Muscle of arm (tissue), 12 donors: ENCODE data around the gene LAD1. TPM values are rescaled to one million over a fixed set of nuclear protein-coding genes. Genes with fewer than 3 reads are reported as not detected.

ENCODE experiments used
- DNase-seq: peaks from one replicate; pipeline ENCODE4 v3.0.0-alpha.2; 2013
- polyA plus RNA-seq, 12 donors: library from polyadenylated mRNA; unstranded; fragments of 120-200 nt; gene quantifications; one replicate each; pipeline ENCODE4 v1.2.1, GENCODE V29; 2013; ENCODE audit not compliant: insufficient read length in 12 of 12

LAD1 gene
- polyA plus RNA-seq, 12 donors, result 9.6 to 50.4 (median 13.8) TPM; not detected in 1

DNA sequence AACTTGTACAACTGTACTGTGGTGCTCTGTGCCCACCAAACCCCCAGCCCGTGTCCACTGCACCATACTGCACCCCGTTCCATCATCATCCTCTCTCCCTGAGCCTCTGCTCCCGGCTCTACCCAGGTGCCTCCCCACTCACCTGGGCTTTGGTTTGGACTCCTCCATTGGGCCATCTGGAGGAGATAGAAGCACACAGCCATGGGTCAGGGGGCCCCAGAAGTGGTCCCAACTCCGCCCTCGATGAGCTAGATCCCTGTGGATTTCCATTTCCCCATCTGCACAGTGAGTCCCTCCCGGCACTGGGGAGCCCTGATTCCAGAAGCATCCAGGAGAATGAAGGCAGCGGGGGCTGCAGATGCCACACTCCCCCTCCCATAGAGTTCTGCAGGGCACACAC is 32.4 kb downstream of the LAD1 start:
- no peak for DNase-seq

GRCh38 chr1:201365251-201365650 is 33.9 kb downstream of the LAD1 start:
- DNase-seq, result no peak

GRCh38 chr1:201364808-201365105 is 34.4 kb downstream of the LAD1 start:
- DNase-seq, result no peak

GRCh38 chr1:201363467-201363866 is 35.7 kb downstream of the LAD1 start:
- no peak for DNase-seq

- DNase-seq, result no peak
Observed at GRCh38 chr1:201362906-201363305, 36.2 kb downstream of the LAD1 start.

DNA sequence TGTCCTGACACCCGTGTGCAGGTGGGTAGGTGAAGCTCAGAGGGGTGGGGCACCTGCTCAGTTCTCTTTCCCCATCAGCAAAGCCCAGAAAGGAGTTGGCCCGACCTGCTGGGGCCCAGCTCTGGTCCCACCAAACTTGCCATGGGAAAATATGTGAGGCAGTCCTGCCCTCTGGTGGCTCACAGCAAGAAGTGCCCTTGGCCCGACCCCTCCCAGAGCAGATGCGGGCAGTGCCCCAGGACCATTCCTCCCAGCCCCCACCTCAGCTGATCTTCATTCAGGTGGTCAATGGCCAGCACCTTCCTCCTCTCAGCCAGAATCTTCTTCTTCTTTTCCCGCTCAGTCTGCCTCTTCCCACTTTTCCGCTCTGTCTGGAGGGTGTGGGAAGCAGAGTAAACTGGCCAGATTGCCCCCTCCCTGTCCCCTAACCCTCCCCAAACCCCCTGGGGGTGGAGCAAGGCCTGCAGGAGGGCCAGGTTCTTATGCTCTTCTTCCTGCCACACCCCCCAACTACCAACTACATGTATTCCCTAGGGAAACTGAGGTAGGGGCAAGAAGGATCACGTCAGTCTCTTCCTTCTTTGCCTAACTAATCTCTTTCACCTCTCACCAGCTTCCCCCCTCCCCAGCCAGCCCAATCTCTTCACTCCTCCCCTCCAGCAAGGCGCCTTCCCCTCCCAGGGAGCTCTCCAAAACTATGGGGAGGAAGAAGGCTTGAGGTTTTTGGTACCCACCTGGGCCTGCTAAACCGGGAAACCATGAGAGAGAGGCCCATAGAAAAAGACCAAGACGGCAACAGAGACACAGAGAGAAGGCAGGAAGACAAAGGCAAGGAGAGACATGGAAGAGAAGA is 37.2 kb downstream of the LAD1 start:
- DNase-seq, result no peak

DNA sequence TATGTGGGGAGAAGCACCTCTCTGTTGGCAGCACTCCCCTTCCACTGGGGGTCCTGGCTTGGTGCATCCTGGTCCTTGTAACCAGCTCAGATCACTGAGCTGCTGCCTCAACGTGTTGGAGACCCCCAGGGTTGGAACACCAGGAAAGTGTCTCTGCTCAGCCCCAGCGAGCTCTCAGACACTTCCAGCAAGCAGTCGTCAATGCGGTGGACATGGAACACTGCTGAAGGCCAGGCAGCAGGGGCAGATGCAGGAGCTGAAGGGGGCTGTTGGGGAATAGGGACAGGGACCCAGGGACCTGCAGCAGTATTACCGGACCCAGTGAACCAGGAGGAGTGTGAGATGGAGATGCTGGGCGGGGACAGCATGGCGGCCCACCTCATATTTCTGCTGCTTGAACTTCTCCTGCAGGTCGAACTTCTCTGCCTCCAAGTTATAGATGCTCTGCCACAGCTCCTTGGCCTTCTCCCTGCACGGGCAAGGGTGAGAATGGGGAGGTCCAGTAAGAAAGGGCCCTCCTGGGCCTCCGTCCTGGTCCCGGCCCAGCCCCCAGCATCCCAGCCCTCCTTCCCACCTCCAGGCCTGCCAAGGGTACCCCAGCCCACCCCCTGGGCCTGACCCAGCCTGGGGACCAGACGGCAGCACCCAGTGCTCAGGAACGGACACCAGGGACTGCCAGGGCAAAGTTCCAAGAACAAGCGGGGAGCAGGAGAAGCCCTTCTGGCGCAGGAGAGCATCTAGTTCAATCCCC is 38.0 kb downstream of the LAD1 start:
- no peak for DNase-seq

DNA sequence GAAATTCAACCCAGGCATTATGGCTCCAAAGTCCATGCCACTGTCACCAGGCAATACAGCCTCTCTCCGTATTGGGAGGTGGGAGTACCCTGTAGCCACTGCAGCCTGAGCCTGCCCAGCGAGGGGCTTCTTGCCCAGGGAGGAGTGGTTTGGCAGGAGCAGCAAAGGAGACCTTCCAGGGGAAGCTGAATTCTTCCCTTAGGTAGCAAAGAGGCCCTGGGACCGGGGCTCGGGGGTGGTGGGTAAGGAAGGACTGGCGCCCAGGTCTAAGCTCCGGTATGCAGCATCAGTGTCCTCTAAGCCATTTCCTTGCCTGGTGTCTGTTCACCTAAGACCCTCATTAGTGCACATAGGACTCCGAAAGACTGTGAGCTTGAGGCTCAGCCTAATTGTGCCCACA is 38.6 kb downstream of the LAD1 start:
- no peak for DNase-seq

GRCh38 chr1:201359873-201360210 is 39.3 kb downstream of the LAD1 start:
- DNase-seq, result no peak

- no peak for DNase-seq
Observed at GRCh38 chr1:201359031-201359872, 39.9 kb downstream of the LAD1 start.

DNA sequence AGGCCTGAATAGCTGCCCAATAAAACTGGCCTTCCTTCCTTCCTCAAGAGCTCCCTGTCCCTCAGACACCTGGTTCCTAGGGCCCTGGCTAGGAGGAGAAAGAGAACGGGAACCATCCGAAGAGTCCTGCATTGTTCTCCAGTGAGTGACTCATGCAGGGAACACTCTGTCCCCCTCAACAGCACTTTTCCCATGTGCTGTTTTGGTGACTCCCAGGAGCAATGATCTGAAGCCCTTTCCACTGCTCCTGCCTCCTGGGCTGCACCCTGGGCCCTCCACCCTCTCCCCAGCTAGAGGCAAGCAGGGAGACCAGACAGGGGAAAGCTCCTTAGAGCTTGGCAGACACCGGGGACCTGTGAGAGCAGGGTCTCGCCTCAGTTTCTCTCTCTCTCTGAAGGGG is 40.5 kb downstream of the LAD1 start:
- no peak for DNase-seq

DNA sequence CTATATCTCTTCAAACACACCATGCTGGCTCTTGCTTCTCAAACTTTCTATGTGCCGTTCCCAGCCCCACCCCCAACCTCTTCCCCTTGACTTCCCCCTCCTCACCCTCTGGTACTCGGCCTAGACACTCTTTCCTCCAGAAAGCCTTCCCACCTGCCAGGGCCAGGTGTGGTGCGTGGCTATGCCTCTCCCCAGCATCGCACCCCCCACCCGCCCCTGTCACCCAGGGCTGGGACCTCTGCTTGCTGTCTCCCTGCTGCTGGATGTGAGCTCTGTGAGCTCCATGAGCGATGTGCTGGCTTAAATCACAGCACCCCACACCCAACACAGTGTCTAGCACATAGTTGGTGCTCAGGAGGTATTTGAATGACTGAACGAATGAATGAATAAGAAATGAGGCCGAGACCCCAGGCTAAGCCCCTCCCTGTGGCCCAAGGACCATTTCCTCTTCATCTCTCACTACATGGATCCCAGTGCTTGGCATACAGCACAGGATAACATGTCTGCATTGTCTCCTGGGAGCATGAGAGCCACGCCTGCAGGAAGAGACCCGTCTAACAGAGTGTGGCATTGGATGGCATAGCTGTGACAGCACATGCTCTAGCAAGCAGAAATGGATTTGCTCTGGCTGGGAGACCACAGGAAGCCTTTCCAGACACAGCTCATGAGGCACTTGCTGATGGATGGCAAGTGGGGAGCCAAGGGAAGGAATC is 41.3 kb downstream of the LAD1 start:
- no peak for DNase-seq

DNA sequence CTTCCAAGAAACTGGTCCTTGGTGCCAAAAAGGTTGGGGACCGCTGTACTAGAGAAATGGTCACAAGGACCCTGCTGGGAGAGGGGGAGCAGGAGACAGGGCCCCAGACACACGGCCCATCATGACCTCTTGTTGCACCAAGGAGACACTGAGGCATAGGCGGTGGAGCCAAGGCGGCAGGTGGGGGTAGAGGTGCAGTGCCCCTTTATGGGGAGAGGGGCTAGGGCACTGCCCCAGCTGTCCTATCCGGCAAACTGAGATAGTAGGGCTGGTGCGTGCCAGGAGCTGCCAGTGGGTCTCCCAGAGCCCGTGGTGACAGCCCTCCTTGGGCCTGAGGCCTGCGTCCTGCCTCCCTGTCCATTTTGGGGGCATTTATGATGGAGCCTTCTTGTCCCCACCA is 41.9 kb downstream of the LAD1 start:
- DNase-seq, result no peak

DNA sequence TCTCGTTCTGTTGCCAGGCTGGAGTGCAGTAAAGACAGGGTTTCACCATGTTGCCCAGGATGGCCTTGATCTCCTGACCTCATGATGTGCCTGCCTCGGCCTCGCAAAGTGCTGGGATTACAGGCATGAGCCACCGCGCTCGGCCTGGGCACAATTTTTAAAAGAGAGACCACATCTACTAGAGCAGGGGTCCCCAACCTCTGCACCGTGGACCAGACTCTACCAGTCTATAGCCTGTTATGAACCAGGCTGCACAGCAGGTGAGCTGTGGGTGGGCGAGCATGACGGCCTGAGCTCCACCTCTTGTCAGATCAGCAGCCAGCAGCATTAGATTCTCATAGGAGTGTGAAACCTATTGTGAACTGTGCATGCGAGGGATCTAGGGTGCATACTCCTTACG is 42.4 kb downstream of the LAD1 start:
- DNase-seq, result no peak

DNA sequence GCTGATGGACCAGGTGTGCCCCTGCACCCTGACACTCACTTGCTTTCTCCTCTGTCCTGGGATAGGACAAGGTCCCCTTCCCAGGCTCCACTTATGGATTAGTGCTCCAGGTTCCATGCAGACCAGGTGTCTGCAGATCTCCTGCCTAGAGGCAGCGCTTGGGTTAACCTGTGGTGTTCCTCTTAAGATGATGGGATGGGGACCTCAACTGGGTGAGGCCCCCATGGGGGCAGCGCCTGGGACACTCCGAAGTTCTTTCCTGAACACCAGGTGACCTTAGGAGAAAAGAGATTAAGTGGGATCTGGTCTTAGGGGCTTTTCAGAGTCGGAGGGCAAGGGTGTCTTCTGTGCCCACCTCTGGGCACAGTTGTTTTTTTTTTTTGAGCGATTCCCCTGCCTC is 42.9 kb downstream of the LAD1 start:
- DNase-seq, result no peak

GRCh38 chr1:201355471-201355870 is 43.7 kb downstream of the LAD1 start:
- DNase-seq, result no peak

- no peak for DNase-seq
Observed at GRCh38 chr1:201354901-201355295, 44.2 kb downstream of the LAD1 start.

DNA sequence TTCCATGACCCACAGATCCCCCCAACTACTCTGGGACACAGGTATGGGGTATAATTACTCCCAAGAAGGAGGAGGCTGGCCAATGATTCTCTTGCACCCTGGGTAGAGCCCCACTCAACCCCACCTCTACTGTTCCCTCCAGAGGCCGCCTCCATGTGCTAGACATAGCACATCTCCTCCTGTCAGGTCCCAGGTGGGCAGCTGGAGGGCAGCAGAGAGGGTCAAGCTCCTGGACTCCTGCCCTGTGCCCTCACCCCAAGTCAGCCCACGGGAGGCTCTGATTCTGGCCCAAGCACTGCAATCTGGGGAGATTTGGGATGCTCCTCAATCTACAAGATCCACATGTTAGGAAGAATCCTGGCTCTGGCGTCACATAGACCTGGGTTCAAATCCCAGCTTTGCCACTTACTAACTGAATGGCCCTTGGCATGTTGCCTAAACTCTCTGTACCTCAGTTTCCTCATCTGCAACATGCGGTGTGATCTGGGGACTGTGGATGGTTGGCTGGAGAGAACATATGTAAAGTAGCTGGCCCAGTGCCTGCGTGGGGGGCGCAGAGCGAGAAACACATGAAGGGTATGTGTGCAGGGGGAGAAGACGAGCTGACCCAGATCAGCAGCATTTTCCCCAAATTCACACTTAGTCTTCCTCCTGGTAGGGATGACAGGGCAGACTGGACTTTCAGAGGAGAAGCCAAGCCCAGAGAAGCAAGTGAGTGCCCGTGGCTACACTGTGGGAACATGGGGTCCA is 44.8 kb downstream of the LAD1 start:
- DNase-seq, result no peak

DNA sequence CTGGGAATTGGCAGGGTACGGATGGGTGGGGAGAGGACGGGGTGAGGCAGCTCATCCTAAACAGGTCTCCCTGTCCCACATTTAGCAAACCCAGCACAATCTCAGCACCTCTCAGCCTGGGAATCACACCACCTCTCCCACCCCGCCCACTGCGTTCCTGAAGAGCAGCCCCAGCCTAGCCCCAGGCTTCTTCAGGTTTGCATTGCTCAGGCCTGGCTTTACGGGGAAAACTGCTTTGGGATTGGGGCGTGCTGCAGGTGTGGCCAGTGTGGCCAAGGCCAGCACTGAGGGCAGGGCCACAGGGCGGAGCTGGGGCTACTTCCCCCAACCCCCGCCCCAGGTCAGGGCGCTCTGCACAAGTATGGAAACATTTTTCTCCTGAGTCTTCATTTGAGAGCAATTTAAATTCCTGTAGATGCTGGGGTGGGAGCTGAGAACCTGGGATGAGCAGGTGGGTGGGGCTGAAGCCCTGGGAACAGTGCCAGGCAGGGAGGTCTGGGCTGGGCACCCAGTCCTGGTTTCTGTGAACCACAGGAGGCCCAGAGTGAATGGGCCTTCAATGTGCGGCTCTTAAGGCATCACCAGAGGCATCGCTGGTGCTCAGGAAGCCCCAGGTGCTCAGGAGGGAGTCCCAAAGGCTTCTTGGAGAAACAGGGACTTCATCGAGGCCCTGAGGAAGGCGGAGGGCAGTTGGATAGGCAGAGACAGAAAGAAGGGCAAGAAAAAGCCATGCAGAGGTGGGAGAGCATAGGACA is 45.8 kb downstream of the LAD1 start:
- no peak for DNase-seq

GRCh38 chr1:201351617-201352016 is 47.5 kb downstream of the LAD1 start:
- DNase-seq, result no peak

GRCh38 chr1:201350884-201351283 is 48.2 kb downstream of the LAD1 start:
- no peak for DNase-seq
